ENCODE data around the gene C1QTNF5. TPM values are rescaled to one million over a fixed set of nuclear protein-coding genes. Genes with fewer than 3 reads are reported as not detected.

Gene C1QTNF5
- total and polyA plus RNA-seq, 2 of the 8 experiments (the other 6 are each of a cell fraction or from before 2014, with no cell fraction given) = 2.2 to 2.7 TPM

DNA sequence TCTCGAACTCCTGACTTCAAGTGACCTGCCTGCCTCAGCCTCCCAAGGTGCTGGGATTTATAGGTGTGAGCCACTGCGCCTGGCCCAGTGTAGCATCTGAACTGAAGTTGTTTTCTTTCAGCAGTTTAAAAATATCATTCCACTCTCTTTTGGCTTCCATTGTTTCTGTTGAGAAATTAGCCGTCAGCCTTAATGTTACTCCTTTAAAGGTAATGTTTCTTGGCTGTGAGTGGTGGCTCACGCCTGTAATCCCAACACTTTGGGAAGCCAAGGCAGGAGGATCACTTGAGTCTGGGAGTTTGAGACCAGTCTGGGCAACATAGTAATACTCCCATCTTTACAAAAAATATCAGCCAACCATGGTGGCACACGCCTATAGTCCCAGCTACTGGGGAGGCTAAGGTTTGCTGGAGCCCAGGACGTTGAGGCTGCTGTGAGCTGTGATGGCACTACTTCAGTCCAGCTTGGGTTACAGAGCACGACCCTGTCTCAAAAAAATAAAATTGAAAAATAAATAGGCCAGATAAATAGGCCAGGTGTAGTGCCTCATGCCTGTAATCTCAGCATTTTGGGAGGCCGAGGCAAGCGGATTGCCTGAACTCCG lies 49.7 kb downstream of the C1QTNF5 start:
- H4K20me1 ChIP-seq (replicated peaks in 1 of 2; ENCODE audit: control insufficient read depth in 1 of 2, insufficient read depth in 2 of 2, low read length in 2 of 2) = no peaks in the 10 kb centered on the region
- H3K4me2 ChIP-seq (ENCODE audit: insufficient read depth in 1 of 2, low read depth in 2 of 2, low read length in 2 of 2) = no peak overlapping the region
- H2AK5ac ChIP-seq (ENCODE audit: low read depth, low read length) = no peak overlapping the region
- no peak overlapping the region for H4K91ac ChIP-seq (replicated peaks; ENCODE audit: insufficient read length, low read length)
- no peak overlapping the region for H4K5ac ChIP-seq (ENCODE audit: insufficient read length, low read depth, low read length)
- H2BK120ac ChIP-seq (replicated peaks; ENCODE audit: low read depth, low read length) = no peak overlapping the region
- no peak overlapping the region for H3K4me3 ChIP-seq (ENCODE audit: extremely low read depth in 1 of 4, insufficient read depth in 2 of 4, low read depth in 3 of 4, low read length in 4 of 4)
- FAIRE-seq (no peak), DNase-seq (ENCODE audit: low read depth in 1 of 2, low spot score in 2 of 2) (no peak)
- H3K27me3 ChIP-seq (replicated peaks in 1 of 4; ENCODE audit: control insufficient read depth in 3 of 4, extremely low read depth in 1 of 4, insufficient read depth in 3 of 4, low read length in 3 of 4) = no peaks in the 10 kb centered on the region
- no peak overlapping the region for H3K14ac ChIP-seq (ENCODE audit: insufficient read length)
- no peak overlapping the region for H3K27ac ChIP-seq (ENCODE audit: low read depth, low read length)
- H2AFZ ChIP-seq (ENCODE audit: low read length) = no peak overlapping the region
- peaks cover 2% of the 10 kb centered on the region; the same call in 1 of the 2 replicates for H3K23me2 ChIP-seq (ENCODE audit: low read depth, low read length)
- H3K4me1 ChIP-seq (replicated peaks in 1 of 4; ENCODE audit: control insufficient read depth in 3 of 4, insufficient read depth in 4 of 4, low read length in 3 of 4) = no peaks in the 10 kb centered on the region
- CTCF ChIA-PET (ENCODE audit: partially characterized antibody) = interaction anchor here (0.7 to 2.5 kb wide), 2 partner anchors 17 to 31 kb away, joined by 3 to 9 read pairs; no protein-coding TSS in a partner anchor
- no peak overlapping the region for H3K9ac ChIP-seq (replicated peaks in 1 of 4; ENCODE audit: extremely low read depth in 1 of 4, low read depth in 3 of 4, low read length in 3 of 4)
- POLR2A ChIA-PET (ENCODE audit: partially characterized antibody) = interaction anchor here (0.7 to 1.8 kb wide), 2 partner anchors 16 to 87 kb away, joined by 3 to 4 read pairs; no protein-coding TSS in a partner anchor
- peak overlapping the region; percentile 4; the same call in 1 of the 2 replicates for H4K8ac ChIP-seq (ENCODE audit: extremely low read depth, insufficient read depth, low read length)
- no peaks in the 10 kb centered on the region; the same call in 1 of the 2 replicates for H3K79me1 ChIP-seq (ENCODE audit: low read depth, low read length)
- no peak overlapping the region for H3K23ac ChIP-seq (ENCODE audit: insufficient read length)
- no peak overlapping the region for H2BK15ac ChIP-seq (ENCODE audit: low read length)
- no peak overlapping the region for H3K56ac ChIP-seq (replicated peaks; ENCODE audit: insufficient read length, low read depth, low read length)
- H2BK20ac ChIP-seq (ENCODE audit: low read length) = no peak overlapping the region
- no peak overlapping the region for H2BK12ac ChIP-seq (ENCODE audit: low read depth, low read length)
- H2BK5ac ChIP-seq (ENCODE audit: low read depth, low read length) = no peak overlapping the region
- H3K36me3 ChIP-seq (ENCODE audit: control insufficient read depth in 2 of 4, insufficient read depth in 4 of 4, low read length in 3 of 4) = peaks cover 4 to 43% (median 23%) of the 10 kb centered on the region in 4 experiments
- H3K18ac ChIP-seq (ENCODE audit: extremely low read depth, low read length) = no peak overlapping the region
- no peak overlapping the region for H3K4ac ChIP-seq (replicated peaks; ENCODE audit: insufficient read length, low read depth, low read length)
- no peaks in the 10 kb centered on the region for H3K9me3 ChIP-seq (ENCODE audit: insufficient read depth in 2 of 2, low read depth in 1 of 2, low read length in 1 of 2)
- H3K79me2 ChIP-seq (ENCODE audit: control insufficient read depth in 1 of 2, insufficient read depth in 2 of 2, low read length in 2 of 2) = no peaks in the 10 kb centered on the region
- 96% methylated on average over 10 of the region's 10 CpGs; no CpG with 5 or more reads in 1 of the 2 experiments for WGBS, 2 experiments (ENCODE audit: extremely low coverage in 1 of 2, insufficient coverage in 1 of 2, insufficient read length in 1 of 2, insufficient replicate concordance in 2 of 2, low coverage in 1 of 2, low lambda C conversion rate in 2 of 2, missing lambda C conversion rate in 1 of 2)

Data from H1 (cell line).